Upper lobe of left lung (tissue), 4 donors: ENCODE data around the gene SRSF2.
"Not testable (repeated sequence)": the region's sequence is repeated elsewhere in the genome, so short reads cannot be mapped to it uniquely, and the experiment has no call there.

Experiments
- CTCF ChIP-seq, 6 experiments: fragments of 450-650 bp in 4 of 6; fragments of 200-600 bp in 2 of 6; sonication (generic) in 2 of 6; IDR thresholded peaks; one replicate each; pipeline ENCODE4 v1.5.1; 2016 to 2019; ENCODE audit warnings: antibody characterized with exemption in 6 of 6
- EP300 ChIP-seq, 4 donors: sonication (generic); formaldehyde crosslinking; IDR thresholded peaks; one replicate each; pipeline ENCODE4 v1.5.1; 2017; ENCODE audit warnings: antibody characterized with exemption in 4 of 4, control low read depth in 2 of 4
- POLR2A ChIP-seq, 4 donors: fragments of 450-650 bp; IDR thresholded peaks; one replicate each; pipeline ENCODE4 v1.5.1; 2016 to 2017; ENCODE audit warnings: antibody characterized with exemption in 4 of 4, mild to moderate bottlenecking in 2 of 4

GRCh38 chr17:76698466-76698977, 38.6 kb downstream of the SRSF2 start:
- TF ChIP-seq CTCF, POLR2A, EP300 (IDR thresholded peaks at IDR 0.05): not testable (repeated sequence)
